Measurements from ENCODE around the gene ROBO4.

DNA sequence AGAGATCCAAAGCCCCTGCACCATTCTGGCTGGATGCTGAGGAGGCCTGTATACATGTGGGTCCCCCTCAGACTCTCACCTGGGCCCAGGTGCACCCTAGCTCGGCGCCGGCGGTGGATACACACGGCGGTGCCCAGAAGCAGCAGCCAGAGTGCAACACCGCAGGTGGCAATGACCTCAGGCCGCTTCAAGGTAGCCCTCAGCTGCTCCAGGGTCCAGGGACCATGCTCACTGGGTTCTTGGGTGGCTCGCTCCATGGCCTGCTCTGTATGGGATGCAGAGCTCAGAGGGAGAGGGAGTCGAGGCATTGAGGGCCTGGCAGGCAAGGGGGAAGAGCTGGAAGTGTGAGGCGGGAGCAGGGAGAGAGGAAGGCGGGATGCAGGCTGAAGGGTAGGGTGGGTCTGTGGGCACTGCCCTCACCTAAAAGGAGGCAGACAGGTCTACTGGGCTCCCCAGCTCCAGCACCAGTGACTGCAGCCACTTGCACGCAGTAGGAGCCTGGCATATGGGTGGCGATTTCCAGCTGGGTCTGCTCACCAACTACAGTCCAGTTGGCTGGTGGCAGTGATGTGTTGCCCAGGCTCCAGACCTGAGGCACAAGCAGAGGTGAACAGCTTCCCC, 3.8 kb downstream of the ROBO4 start:
- TF ChIP-seq CTCF (IDR thresholded peaks at IDR 0.05): no peak
- no peak for TF ChIP-seq POLR2A (IDR thresholded peaks at IDR 0.05)

Measured in uterus (tissue), 2 donors.